ENCODE measurements around the gene FRMD8.

FRMD8 gene

GRCh38 chr11:65386307-65387140 lies at the start of gene FRMD8:
TSS of gene FRMD8 (plus strand) at chr11:65386637. CDS start at chr11:65387037, 400 bp downstream.
- peak; percentile 93 for DNase-seq (ENCODE audit: low spot score)

- no peak for DNase-seq (ENCODE audit: low spot score)
Observed at GRCh38 chr11:65338676-65339075, 47.8 kb upstream of the FRMD8 start.

- no peak for DNase-seq (ENCODE audit: low spot score)
Observed at GRCh38 chr11:65340226-65340625, 46.2 kb upstream of the FRMD8 start.

- no peak for DNase-seq (ENCODE audit: low spot score)
Observed at GRCh38 chr11:65341856-65342255, 44.6 kb upstream of the FRMD8 start.

GRCh38 chr11:65351511-65351910 lies 34.9 kb upstream of the FRMD8 start:
- no peak for DNase-seq (ENCODE audit: low spot score)

- no peak for DNase-seq (ENCODE audit: low spot score)
Observed at GRCh38 chr11:65352783-65353182, 33.7 kb upstream of the FRMD8 start.

GRCh38 chr11:65353376-65353775 lies 33.1 kb upstream of the FRMD8 start:
- no peak for DNase-seq (ENCODE audit: low spot score)

GRCh38 chr11:65353900-65354264 lies 32.6 kb upstream of the FRMD8 start:
- DNase-seq (ENCODE audit: low spot score), result no peak

- peak; percentile 92 for DNase-seq (ENCODE audit: low spot score)
Observed at GRCh38 chr11:65354265-65355012, 32.0 kb upstream of the FRMD8 start, which contains the start of gene TIGD3. TSS of gene TIGD3 (plus strand) at chr11:65354751. CDS start at chr11:65355809, 1,058 bp downstream.

- peak; percentile 32 for DNase-seq (ENCODE audit: low spot score)
Observed at GRCh38 chr11:65355013-65355775, 31.2 kb upstream of the FRMD8 start.

- no peak for DNase-seq (ENCODE audit: low spot score)
Observed at GRCh38 chr11:65355776-65356393, 30.6 kb upstream of the FRMD8 start.

- no peak for DNase-seq (ENCODE audit: low spot score)
Observed at GRCh38 chr11:65356394-65356972, 30.0 kb upstream of the FRMD8 start.

GRCh38 chr11:65357856-65358356 lies 28.5 kb upstream of the FRMD8 start:
- peak; percentile 48 for DNase-seq (ENCODE audit: low spot score)

- no peak for DNase-seq (ENCODE audit: low spot score)
Observed at GRCh38 chr11:65362320-65362931, 24.0 kb upstream of the FRMD8 start.

- DNase-seq (ENCODE audit: low spot score), result no peak
Observed at GRCh38 chr11:65362966-65363365, 23.5 kb upstream of the FRMD8 start.

GRCh38 chr11:65363770-65364169 lies 22.7 kb upstream of the FRMD8 start:
- peak; percentile 23 for DNase-seq (ENCODE audit: low spot score)

GRCh38 chr11:65366340-65366773 lies 20.1 kb upstream of the FRMD8 start:
- DNase-seq (ENCODE audit: low spot score), result peak; percentile 79

GRCh38 chr11:65370659-65371049 lies 15.8 kb upstream of the FRMD8 start:
- DNase-seq (ENCODE audit: low spot score), result no peak

GRCh38 chr11:65373839-65374580 lies 12.4 kb upstream of the FRMD8 start:
- DNase-seq (ENCODE audit: low spot score), result no peak

- no peak for DNase-seq (ENCODE audit: low spot score)
Observed at GRCh38 chr11:65375012-65375411, 11.4 kb upstream of the FRMD8 start.
